Measurements from ENCODE around the gene TMEM120B.

- TF ChIP-seq CTCF (IDR thresholded peaks at IDR 0.05; ENCODE audit: borderline replicate concordance, extremely low read depth, low read length, poor library complexity, severe bottlenecking) (no peak), EZH2 (IDR thresholded peaks at IDR 0.05; ENCODE audit: borderline replicate concordance, low read depth, low read length, severe bottlenecking) (no peak)
Measured at GRCh38 chr12:121830134-121830533, 117.6 kb downstream of the TMEM120B start.

Measured in DND-41 (cell line).